ENCODE results near the gene RUFY4.
"Not testable (repeated sequence)": the region's sequence is repeated elsewhere in the genome, so short reads cannot be mapped to it uniquely, and the experiment has no call there.

Gene RUFY4

DNA sequence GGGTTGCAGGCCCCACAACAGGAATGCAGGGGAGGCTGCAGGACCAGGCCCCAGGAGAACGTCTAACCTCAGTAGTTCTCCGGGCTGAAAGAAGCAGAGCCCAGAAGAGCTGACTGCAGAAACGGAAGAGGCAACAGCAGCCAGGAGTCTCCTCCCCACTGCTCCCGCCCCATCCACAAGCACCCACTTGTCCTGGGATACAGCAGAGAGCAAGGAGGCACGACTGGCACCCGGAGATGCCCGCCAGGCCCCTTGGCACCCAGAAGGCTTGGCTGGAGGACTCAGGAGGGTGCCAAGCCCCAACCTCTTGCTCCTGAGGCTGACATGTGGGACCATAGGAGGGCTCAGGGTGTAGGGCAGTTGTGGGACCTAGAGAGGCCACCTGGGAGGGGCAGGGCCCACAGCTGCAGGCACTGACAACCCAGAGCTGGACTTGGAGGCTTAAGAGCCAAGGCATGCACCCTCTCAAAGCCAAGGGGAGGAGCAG lies 37.2 kb upstream of the RUFY4 start:
- no peak for DNase-seq (ENCODE audit: low spot score)

DNA sequence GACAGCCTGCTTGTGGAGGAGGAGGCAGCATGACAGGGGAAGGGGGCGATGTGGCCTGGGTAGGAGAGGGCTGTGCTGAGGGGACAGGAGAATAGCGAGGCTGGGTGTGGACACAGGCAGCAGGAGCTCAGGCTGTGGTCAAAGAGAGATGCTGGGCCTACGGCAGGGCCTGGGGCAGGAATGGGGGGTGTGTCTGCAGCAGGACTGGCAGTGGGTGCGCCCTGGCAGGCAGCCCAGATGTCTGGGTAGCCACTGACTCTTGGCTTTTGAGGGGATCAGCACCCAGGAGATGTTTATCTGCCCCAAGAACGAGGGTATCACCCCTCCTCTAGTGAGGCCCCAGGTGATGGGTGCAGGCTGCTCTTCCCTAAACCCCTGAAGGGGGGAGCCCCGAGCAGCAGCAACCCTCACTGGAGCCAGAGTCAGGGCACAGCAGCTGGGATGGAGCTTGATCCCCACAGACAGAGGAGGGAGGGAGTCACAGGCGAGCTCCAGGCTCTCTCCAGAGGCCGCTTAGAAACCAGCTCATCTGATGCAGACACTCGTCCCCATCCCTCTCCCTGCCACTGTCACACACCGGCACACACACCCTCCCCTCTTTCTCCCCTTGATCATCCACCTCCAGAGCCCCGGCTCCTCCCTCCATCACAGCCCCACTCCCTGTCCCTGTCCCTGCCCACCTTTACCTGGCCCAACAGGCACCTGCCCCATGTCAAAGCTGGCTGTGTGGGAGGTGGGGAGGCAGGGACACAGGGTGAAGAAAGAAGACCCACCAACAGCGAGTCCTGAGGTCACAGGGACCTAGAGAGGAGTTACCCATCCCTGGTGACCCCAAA lies 36.5 kb upstream of the RUFY4 start:
- DNase-seq (ENCODE audit: low spot score), result no peak

DNA sequence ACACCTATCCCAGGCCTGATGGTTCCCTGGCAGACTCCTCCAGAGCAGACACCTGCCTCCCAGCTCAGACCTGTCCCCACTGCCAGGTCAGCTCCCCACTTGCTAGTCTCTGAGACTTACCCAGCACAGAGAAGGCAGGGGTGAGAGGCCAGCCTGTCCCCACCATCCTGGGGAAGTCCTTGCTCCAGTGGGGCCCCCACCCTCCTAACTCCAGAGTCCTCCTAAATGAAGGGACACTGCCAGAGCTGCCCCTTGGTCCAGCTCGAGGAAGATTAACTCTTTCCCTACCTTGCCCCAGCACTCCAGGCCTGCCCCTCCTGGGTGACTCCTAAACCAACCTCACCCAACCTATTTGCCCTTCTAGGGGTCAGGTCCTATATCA lies 35.9 kb upstream of the RUFY4 start:
- no peak for DNase-seq (ENCODE audit: low spot score)

DNA sequence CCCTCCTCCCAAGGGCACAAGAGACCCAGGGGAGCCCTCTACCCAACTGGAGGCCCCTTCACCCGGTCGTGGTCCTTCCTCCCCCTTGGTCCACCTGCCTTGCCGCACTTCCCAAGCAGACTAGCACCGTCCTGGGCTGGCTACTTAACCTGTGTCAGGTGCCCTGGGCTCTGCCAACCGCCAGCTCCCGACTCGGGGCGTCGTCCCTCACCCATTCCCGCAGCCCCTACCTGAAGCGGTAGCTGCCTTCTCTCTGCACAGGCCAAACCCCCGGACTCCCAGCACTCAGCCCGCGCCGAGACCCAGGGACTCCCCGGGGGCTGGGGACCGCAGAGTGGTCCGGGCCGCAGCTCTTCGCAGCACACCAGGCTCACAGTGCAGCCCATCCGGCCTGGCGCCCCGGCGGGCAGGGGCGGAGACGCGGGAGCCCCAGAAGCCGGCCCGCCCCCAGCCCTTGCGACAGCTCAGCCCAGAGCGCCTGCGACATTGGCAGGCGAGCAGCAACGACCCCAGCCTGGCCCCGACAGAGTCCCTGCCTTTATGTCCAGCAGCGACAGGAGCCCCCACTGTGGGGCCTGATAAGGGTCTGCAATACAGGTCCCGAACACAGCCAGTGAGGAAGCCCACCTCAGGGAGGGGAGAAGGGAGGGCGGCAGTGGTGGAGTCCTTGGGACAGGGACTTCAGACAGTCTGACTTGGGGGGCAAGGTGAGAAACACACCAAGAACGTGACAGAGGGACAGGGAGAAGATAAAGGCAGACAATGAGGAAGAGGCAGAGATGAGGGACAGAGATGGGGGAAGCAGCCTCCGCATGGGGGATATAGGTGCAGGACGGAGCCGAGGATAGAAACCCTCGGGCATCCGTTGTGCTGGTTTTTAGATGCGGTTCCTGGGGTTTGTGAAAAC lies 35.2 kb upstream of the RUFY4 start:
- DNase-seq (ENCODE audit: low spot score), result no peak

DNA sequence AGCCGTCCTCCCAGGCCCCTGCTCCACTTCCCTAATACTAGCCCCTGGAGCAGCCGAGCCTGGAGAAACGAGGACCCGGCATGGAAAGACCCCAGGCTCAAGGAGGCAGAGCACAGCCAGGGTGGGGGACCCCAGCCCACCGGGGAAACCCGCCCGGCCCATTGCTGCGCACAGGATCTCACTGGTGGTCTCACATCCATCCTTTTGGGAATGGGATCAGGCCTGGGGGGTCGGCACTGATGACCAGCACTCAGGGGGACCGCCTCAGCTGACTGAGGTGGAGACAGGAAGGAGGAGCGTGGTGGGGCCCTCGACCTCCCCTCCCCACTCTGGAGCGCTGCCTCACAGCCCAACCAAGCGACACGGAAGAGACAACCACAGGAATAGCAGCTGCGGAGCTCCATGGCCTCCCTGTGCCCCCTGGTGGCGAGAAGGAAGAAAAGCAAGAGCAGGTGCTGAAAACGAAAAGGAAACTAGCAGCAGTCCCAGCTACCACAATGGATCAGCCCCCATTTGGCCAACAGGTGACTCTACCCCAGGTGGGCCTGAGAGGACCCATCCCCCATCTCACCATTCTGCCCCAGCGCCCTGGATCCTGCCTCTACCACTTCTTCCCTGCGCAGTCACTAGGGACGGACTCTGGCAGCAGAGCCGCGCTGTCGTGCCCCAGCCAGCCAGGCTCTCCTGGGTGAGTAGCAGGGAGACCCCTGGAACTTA lies 34.4 kb upstream of the RUFY4 start:
- peak; percentile 75 for DNase-seq (ENCODE audit: low spot score)

DNA sequence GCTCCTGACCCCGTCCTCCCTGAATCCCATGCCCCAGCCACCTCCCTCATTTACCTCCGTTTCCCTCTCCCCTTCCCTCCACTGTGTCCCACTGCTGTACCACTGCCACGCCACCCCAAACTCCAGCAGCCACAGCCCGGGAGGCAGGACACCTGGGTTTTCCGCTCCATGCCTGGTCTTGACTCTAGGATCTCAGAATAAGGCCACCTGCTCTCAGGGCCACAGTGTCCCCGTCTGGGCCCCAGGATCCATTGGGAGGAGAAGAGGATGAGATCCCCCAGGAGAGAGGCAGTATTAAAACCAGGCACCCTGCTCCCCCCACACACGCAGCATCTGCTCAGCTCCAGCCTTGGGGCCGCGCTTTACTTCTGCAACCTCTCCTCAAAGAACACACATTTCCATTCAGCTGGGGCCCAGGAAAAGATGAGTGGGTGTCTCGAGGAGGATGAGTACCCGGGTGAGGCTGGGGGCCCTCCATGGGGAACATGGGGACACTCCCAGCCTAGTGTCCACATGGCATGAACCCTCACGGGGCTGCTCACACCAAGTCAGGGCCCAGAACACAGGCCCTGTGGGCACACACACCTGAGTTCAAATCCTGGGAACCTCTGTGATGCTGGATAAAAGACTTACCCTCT lies 33.5 kb upstream of the RUFY4 start:
- no peak for DNase-seq (ENCODE audit: low spot score)

DNA sequence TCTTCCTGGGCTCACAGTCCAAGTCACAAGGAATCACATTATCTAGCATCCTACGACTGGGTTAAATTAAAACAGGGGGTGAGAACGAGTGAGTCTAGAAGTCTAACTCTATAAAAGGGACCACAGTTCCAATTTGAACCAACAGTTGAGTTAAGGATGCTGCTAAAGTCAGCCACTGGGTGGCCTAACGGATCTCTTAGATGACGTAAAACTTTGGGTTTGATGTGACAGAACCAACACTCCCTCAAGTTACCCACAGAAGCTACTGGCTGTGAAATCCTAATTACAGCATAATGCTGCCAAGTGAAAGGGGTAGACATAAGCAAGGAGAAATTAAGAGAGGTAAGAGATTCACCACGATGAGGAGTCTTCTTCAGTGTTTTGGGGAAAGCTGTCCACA lies 32.7 kb upstream of the RUFY4 start:
- peak; percentile 34 for DNase-seq (ENCODE audit: low spot score)

DNA sequence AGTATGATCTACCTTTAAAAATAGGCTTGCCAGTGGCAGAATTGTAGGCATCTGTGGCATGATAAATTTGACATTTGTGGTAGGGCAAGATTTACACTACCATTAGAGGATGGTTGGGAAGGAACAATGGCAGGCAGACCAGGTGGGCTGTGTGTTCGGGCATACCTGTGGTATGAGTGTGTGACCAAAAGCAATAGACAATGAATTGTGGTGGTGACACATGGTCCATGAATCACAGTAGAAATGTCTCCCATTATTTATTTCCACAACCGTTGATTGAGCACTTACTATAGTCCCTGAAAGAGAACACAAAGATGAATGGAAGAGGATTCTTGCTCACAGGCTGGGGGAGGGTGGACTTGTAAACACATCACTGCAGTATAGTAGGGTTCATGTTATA lies 29.9 kb upstream of the RUFY4 start:
- DNase-seq (ENCODE audit: low spot score), result no peak

DNA sequence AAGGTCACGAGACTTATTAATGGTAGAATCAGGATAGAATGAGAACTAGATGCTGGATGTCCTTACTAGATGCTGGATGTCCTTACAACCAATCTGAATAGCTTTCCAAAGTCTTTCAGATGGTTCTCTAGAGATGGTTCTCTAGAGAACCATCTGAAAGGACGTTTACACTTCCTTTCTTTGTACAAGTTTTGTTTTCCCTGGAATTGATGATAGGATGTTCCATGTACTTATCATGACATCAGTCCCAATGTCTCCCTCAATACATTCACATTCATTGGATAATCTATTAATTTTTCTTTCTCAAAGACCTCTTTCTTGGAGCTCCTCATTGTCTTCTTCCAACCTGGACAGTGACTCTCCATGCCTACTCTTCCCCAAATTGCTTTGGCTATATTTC lies 28.2 kb upstream of the RUFY4 start:
- DNase-seq (ENCODE audit: low spot score), result no peak

DNA sequence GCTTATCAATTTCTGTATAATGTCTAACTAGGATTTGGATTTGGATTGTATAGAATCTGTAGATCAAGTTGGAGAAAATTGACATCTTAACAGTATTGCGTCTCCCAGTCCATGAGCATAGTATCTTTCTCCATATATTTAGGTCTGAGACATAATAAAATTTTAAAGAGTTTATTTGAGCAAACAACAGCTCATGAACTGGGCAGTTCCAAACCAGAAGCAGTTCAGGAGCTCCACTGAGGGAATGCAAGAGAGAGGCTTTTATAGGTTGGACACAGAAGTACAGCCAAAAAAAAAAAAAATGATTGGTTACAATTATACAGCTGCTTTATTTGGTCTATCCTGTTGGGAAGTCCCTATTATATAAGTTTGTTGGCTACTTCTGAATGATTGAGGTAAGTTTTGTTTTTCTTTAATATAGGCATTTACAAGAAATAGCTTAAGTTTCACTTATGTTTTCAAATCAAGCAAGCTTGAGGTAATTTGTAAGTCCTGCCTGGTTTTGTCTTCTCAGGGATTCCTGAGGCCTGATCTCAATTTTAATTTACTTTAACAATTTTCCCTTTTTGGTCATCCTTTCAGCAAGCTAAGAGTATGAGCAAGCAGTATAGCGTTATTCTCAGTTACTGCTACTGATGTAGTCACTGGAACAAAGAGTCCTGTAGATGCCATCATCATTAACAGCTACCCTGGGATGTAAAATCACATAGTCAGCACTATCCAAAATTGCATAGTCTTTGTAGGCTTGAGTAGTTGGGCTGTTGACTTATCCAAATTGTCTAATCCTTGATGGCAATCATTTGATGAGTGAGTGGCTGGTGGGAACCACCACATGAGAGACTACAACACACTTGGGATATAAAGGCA lies 27.5 kb upstream of the RUFY4 start:
- DNase-seq (ENCODE audit: low spot score), result no peak

DNA sequence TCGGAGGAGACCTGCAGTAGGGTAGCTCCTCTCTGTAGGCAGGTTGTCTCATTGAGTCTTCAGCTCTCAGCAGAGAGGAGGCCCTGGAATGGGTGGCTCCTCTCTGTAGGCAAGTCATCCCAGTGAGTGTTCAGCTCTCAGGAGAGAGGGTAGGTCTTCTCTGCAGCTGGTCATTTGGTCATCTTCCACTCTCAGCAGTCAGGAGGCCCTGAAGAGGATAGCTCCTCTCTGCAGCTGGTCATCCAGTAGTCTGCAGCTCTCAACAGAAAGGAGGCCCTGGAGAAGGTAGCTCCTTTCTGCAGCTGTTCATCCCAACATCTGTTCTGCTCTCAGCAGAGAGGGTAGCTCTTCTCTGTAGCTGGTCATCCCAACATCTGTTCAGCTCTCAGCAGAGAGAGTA lies 26.0 kb upstream of the RUFY4 start:
- no peak for DNase-seq (ENCODE audit: low spot score)

DNA sequence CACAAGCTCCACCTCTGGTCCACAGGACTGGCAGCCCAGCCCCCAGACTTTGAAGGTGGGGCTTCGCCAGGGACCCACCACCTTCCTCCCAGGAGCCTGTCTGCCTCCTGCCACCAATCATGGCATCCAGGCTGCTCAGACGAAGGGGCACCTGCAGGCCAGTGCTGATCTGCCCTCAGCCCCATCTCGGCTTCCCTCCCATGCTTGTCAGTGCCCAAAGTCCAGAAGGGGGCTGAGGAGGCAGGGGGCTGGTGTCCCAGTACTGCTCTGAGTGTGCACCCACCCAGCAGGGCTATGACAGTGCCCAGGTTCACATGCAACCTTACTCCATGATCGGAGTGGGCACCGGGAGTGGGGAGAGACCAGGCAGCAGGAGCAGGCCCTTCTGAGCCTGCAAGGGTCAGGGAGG lies 25.3 kb upstream of the RUFY4 start:
- DNase-seq (ENCODE audit: low spot score), result no peak

DNA sequence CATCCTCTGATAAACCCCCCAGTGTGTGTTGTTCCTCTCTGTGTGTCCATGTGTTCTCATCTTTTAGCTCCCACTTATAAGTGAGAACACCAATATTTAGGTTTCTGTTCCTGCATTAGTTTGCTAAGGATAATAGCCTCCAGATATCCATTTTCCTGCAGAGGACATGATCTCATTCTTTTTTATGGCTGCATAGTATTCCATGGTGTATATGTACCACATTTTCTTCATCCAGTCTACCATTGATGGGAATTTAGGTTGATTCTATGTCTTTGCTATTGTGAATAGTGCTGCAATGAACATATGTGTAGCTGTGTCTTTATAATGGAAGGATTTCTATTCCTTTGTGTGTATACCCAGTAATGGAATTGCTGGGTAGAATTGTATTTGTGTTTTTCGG lies 24.5 kb upstream of the RUFY4 start:
- not testable (repeated sequence) for DNase-seq (ENCODE audit: low spot score)

DNA sequence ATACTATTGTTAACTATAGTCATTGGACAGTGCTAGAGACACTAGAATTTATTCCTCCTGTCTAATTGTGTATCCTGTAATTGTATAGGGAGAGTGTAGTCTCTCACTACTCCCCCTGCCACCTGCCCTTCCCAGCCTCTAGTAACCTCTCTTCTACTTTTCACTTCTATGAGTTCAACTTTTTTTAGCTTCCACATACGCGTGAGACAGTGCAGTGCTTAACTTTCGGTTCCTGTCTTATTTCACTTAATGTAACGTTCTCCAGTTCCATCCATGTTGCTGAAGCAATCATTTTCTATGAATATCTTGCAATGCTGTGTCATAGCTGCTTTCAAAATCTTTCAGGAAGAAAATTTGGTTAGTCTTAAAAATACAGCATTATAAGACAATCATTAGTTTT lies 22.8 kb upstream of the RUFY4 start:
- DNase-seq (ENCODE audit: low spot score), result no peak

DNA sequence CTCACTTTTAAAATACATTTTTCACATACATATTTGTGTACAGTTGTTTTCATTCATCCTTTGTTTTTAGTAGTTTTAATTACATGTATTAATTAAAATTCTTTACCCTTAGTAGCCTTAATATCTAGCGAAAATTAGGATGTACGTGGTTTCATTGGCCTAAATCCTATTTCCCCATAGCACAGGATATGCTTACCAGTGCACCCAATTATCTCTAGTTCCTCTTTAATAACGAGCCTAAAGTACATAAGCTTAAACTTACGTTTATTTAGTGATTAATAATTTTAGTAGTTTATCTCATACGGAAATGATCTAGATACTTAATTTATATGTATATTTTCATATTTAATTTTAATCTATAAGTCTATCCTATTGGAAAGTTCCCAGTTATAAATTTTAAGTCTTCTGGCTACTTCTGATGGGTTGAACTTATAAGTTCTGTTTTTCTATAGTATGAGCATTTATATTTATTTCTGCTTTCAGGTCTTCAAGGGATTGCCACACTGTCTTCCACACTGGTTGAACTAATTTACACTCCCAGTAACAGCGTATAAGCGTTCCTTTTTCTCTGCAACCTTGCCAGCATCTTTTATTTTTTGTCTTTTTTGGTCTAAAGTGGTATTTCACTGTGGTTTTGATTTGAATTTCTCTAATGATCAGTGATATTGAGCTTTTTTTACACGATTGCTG lies 21.4 kb upstream of the RUFY4 start:
- no peak for DNase-seq (ENCODE audit: low spot score)

DNA sequence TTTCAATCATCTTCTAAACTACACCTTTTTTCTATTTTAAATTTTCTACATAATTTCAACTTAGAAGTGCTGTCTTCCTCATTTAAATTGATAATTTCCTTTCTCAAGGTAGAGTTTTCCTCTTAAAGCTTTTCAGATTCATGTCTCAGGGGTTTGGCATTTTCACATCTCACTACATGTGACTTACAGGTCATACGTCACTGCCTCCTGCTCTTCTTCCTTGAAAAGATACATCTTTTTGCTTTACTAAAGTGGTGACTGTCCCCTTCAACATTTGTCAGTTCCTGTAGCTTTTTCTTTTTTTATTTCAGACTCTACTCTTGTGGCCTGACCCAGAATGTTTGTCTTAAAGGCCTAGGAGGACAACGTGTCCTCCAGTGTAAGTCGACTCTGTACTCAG lies 17.1 kb upstream of the RUFY4 start:
- DNase-seq (ENCODE audit: low spot score), result no peak

DNA sequence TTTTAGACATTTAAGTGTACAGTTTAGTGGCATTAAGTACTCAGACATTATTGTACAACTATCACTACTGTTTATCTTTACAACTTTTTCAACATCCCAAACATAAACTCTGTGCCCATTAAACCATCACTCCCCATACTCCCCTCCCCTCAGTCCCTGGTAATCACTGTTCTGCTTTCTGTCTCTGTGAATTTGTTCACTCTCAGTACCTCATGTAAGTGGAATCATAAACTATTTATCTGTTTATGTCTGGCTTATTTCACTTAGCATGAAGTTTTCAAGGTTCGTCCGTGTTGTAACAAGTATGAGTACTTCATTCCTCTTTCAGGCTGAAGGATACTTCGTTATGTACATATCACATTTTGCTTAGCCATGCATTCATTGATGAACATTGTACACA lies 9.8 kb upstream of the RUFY4 start:
- no peak for DNase-seq (ENCODE audit: low spot score)

DNA sequence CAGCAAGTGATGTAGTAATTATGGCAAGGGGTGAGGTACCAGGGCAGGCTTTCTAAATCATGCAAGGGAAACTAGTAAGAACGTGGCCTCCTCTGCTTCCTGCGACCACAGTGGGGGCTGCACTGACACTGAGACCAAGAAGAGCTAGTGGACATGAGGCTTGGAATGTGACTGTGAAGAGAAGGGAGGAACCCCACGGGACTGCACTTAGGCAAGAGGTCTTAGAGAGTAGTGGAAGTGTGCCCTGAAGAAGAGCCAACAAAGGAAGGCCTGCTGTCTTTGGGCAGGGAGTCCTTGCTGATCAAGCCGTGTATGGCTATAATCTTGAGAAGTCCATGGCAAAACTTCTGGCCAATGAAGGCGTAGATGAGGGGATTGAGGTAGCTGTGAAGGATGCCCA lies 8.9 kb upstream of the RUFY4 start:
- no peak for DNase-seq (ENCODE audit: low spot score)

DNA sequence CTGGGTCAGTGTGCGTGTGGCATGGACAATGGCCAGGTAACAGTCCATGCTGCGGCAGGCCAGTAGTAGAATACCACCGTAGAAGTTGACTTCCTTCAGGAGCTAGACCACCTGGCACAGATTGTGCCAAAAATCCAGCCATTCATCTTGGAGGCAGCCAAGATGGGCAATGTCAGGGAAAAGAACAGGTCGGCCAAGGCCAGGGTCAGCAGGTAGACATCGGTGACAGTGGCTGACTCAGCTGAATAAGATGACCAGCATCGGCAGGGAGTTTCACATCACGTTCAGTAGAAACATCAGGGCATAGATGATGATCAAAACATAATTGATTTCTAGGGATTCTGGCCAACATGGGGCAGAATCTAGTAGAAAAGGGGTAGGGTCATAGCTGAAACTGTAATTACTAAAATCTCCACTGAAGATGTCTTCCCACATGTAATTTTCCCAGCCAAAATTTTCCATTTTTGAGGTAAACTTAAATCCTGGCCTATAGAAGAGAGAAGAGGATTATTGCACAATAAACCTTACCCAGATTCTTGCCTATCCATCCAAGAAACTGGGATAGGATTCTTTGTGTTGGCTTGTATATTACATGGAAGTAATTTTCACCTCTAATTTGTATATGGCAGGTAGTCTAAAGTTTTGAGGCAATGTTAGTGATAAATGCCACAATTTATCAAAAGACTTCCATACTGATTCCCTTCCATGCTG lies 7.9 kb upstream of the RUFY4 start:
- DNase-seq (ENCODE audit: low spot score), result no peak

DNA sequence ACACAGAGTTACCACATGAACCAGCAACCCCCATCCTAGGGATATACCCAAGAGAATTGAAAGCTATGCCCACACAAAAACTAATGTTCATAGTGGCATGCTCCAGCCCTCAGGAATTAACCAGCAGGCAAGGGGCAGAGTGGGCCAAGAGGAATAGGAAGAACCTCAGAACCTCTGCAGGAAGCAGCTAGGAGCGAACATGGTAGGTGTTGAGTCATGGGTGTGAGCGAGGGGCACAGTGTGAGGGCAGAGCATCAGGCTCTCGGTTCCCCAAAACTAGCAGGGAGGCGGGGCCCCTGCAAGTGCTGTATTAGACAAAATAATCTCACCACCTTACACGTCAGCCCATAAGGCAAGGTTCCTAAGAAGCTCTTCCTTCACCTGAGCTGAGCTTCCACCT lies 5.6 kb upstream of the RUFY4 start:
- no peak for DNase-seq (ENCODE audit: low spot score)

All from NAMALWA (cell line).